ENCODE data around the gene AVL9.

AVL9 gene

DNA sequence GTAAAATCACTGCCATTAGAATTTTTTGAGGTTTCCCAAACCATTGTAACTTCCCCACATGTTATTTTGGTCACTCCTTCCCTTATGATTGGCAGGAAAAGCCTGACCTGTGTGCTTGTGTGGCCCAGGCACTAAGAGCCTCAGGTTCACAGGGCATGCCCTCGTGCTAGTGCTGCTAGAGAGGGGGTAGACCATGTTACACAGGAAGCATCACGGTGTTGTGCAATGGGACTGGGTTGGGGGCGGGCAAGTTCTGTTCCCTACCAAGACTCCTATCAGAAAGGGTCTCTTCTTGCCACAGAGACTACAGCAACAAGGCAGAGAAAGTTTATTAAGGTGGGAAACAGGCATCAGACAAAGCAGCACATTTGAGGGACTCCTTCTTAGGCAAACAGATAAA lies 37.3 kb upstream of the AVL9 start:
- DNase-seq (ENCODE audit: low read depth in 1 of 2, low spot score in 1 of 2) = peak in 1 of 2 experiments; percentile 13
- TF ChIP-seq, protein P1, sequence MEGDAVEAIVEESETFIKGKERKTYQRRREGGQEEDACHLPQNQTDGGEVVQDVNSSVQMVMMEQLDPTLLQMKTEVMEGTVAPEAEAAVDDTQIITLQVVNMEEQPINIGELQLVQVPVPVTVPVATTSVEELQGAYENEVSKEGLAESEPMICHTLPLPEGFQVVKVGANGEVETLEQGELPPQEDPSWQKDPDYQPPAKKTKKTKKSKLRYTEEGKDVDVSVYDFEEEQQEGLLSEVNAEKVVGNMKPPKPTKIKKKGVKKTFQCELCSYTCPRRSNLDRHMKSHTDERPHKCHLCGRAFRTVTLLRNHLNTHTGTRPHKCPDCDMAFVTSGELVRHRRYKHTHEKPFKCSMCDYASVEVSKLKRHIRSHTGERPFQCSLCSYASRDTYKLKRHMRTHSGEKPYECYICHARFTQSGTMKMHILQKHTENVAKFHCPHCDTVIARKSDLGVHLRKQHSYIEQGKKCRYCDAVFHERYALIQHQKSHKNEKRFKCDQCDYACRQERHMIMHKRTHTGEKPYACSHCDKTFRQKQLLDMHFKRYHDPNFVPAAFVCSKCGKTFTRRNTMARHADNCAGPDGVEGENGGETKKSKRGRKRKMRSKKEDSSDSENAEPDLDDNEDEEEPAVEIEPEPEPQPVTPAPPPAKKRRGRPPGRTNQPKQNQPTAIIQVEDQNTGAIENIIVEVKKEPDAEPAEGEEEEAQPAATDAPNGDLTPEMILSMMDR (IDR thresholded peaks at IDR 0.05; ENCODE audit: insufficient read depth, low read length) = no peak
- TF ChIP-seq POLR2AphosphoS5 (IDR thresholded peaks at IDR 0.05; ENCODE audit: low read depth) = no peak
- no peak for TF ChIP-seq GABPA (IDR thresholded peaks at IDR 0.05; ENCODE audit: low read depth)
- no peak for TF ChIP-seq SPI1 (IDR thresholded peaks at IDR 0.05; ENCODE audit: borderline replicate concordance, low read depth)
- TF ChIP-seq, protein P2, sequence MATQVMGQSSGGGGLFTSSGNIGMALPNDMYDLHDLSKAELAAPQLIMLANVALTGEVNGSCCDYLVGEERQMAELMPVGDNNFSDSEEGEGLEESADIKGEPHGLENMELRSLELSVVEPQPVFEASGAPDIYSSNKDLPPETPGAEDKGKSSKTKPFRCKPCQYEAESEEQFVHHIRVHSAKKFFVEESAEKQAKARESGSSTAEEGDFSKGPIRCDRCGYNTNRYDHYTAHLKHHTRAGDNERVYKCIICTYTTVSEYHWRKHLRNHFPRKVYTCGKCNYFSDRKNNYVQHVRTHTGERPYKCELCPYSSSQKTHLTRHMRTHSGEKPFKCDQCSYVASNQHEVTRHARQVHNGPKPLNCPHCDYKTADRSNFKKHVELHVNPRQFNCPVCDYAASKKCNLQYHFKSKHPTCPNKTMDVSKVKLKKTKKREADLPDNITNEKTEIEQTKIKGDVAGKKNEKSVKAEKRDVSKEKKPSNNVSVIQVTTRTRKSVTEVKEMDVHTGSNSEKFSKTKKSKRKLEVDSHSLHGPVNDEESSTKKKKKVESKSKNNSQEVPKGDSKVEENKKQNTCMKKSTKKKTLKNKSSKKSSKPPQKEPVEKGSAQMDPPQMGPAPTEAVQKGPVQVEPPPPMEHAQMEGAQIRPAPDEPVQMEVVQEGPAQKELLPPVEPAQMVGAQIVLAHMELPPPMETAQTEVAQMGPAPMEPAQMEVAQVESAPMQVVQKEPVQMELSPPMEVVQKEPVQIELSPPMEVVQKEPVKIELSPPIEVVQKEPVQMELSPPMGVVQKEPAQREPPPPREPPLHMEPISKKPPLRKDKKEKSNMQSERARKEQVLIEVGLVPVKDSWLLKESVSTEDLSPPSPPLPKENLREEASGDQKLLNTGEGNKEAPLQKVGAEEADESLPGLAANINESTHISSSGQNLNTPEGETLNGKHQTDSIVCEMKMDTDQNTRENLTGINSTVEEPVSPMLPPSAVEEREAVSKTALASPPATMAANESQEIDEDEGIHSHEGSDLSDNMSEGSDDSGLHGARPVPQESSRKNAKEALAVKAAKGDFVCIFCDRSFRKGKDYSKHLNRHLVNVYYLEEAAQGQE (IDR thresholded peaks at IDR 0.05; ENCODE audit: insufficient replicate concordance, low read depth) = no peak

DNA sequence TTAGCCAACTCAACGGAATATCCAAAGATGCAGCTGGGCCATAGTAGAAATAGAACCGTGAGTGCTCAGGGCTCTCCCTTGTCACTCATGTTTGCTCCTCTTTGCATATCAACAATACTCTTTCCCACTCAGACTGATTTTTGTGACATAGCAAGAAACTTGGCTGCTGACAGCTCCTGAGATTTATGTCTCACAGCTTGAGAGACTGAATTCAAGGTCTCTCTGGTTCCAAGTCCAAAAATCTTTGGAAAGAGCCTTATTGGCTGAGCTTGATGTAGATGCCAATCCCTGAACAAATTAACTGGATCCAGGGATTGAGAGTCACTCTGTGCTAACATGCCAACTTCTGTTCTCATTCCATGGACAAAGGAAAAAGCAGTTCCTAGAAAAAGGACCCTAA lies 35.5 kb upstream of the AVL9 start:
- TF ChIP-seq POLR2AphosphoS5 (IDR thresholded peaks at IDR 0.05; ENCODE audit: low read depth) (no peak), SPI1 (IDR thresholded peaks at IDR 0.05; ENCODE audit: borderline replicate concordance, low read depth) (no peak), GABPA (IDR thresholded peaks at IDR 0.05; ENCODE audit: low read depth) (no peak)
- TF ChIP-seq, protein P1 (IDR thresholded peaks at IDR 0.05; ENCODE audit: insufficient read depth, low read length) = no peak
- TF ChIP-seq, protein P2 (IDR thresholded peaks at IDR 0.05; ENCODE audit: insufficient replicate concordance, low read depth) = no peak
- Histone ChIP-seq H3K27ac (replicated peaks) (no peak overlapping the region), H3K27me3 (ENCODE audit: insufficient read depth, poor library complexity, severe bottlenecking) (peaks cover 2% of the 10 kb centered on the region), H3K4me3 (replicated peaks; ENCODE audit: insufficient read depth, low read length) (no peak overlapping the region)
- no peak for DNase-seq (ENCODE audit: low read depth in 1 of 2, low spot score in 1 of 2)

More for the DNA sequence above, 37.3 kb upstream of the AVL9 start:
- Histone ChIP-seq H3K27ac (replicated peaks) (no peak overlapping the region), H3K27me3 (ENCODE audit: insufficient read depth, poor library complexity, severe bottlenecking) (peaks cover 4% of the 10 kb centered on the region), H3K4me3 (replicated peaks; ENCODE audit: insufficient read depth, low read length) (no peak overlapping the region)

DNA sequence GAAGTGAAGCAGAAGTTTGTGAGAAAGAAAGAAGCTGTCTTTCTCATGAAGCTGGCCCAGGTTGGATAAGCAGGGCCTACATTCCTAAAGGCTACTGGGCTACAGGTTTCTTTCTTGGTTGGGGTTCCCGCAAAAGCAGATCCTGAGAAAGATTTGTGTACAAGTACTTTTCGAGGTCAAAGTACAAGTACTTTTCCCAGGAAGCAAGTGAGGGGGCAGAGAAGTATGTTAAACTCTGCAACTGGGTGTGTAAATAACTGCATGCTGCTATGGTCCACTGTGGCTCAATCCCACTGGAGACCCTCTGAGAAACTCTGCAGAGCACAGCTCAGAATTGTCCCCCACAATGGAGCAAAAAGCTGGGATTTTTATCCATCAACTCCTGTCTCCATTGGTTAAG lies 33.8 kb upstream of the AVL9 start:
- no peak overlapping the region for H3K4me3 ChIP-seq (replicated peaks; ENCODE audit: insufficient read depth, low read length)
- no peak overlapping the region for H3K27ac ChIP-seq (replicated peaks)
- H3K27me3 ChIP-seq (ENCODE audit: insufficient read depth, poor library complexity, severe bottlenecking) = no peaks in the 10 kb centered on the region
- no peak for DNase-seq (ENCODE audit: low read depth in 1 of 2, low spot score in 1 of 2)
- TF ChIP-seq GABPA (IDR thresholded peaks at IDR 0.05; ENCODE audit: low read depth) = no peak
- no peak for TF ChIP-seq SPI1 (IDR thresholded peaks at IDR 0.05; ENCODE audit: borderline replicate concordance, low read depth)
- TF ChIP-seq, protein P1 (IDR thresholded peaks at IDR 0.05; ENCODE audit: insufficient read depth, low read length) = no peak
- TF ChIP-seq, protein P2 (IDR thresholded peaks at IDR 0.05; ENCODE audit: insufficient replicate concordance, low read depth) = no peak
- no peak for TF ChIP-seq POLR2AphosphoS5 (IDR thresholded peaks at IDR 0.05; ENCODE audit: low read depth)
